T-cell (primary cell): ENCODE data around the gene CYP26A1. TPM values are rescaled to one million over a fixed set of nuclear protein-coding genes. Genes with fewer than 3 reads are reported as not detected.

Experiments
- ATAC-seq, 4 experiments: fragments of 200-7000 bp in 3 of 4; fragments of 150-1000 bp in 1 of 4; cut with Tn5 transposase; replicated peaks in 1 of 4; 1 replicate in 3 of 4; 2 replicates in 1 of 4; pipeline ENCODE4 v1.10.0; 2021; ENCODE audit warnings: moderate library complexity in 3 of 4, mild to moderate bottlenecking in 2 of 4, moderate number of reproducible peaks in 1 of 4
- CTCF ChIA-PET, 2 donors: fragments of 300-600 bp; sonication (Branson Sonifier 250); formaldehyde crosslinking; loops; one replicate each; lab custom pipeline; 2022; ENCODE audit warnings: antibody characterized with exemption in 2 of 2; lab: Charles Lee
- POLR2A ChIA-PET, 2 donors: fragments of 300-600 bp; sonication (Branson Sonifier 250); formaldehyde crosslinking; loops; one replicate each; lab custom pipeline; 2022; ENCODE audit warnings: antibody characterized with exemption in 2 of 2; lab: Charles Lee
- DNase-seq, 35 experiments: peaks; one replicate each; pipeline versions ENCODE4 v3.0.0 to v3.0.0-alpha.2; 2013 to 2023
- H3K27ac ChIP-seq: one replicate; pipeline ENCODE4 v1.5.1; 2013; ENCODE audit warnings: low read length
- H3K27me3 ChIP-seq, 2 experiments: replicated peaks in 1 of 2; 1 replicate in 1 of 2; 2 replicates in 1 of 2; pipeline versions ENCODE4 v1.6.1 to v1.7.0; 2013; ENCODE audit warnings: low read length in 1 of 2, mixed read lengths in 1 of 2; ENCODE audit not compliant: control insufficient read depth in 2 of 2, insufficient read depth in 2 of 2; ENCODE audit errors: extremely low read depth in 1 of 2
- H3K36me3 ChIP-seq, 2 donors: 1 replicate in 1 of 2; 2 replicates in 1 of 2; pipeline versions ENCODE4 v1.6.1 to v1.7.0; 2013; ENCODE audit warnings: low read length in 1 of 2; ENCODE audit not compliant: control insufficient read depth in 2 of 2, insufficient read depth in 1 of 2; ENCODE audit errors: extremely low read depth in 1 of 2
- H3K4me1 ChIP-seq, 2 experiments: 1 replicate in 1 of 2; 2 replicates in 1 of 2; pipeline versions ENCODE4 v1.6.1 to v1.7.0; 2013; ENCODE audit warnings: low read length in 2 of 2, mixed read lengths in 1 of 2; ENCODE audit not compliant: insufficient read depth in 2 of 2, control insufficient read depth in 1 of 2; ENCODE audit errors: extremely low read depth in 1 of 2
- H3K4me3 ChIP-seq, 2 donors: 1 replicate in 1 of 2; 2 replicates in 1 of 2; pipeline versions ENCODE4 v1.5.1 to v1.7.0; 2013; ENCODE audit warnings: mild to moderate bottlenecking in 2 of 2, low read length in 1 of 2, moderate library complexity in 1 of 2; ENCODE audit not compliant: control insufficient read depth in 1 of 2; ENCODE audit errors: extremely low read depth in 1 of 2
- H3K9me3 ChIP-seq: 2 replicates; pipeline ENCODE4 v1.7.0; 2013
- H3K27ac Mint-ChIP-seq, 2 donors: one replicate each; pipeline ENCODE4 v1.8.0; 2020 to 2021; ENCODE audit warnings: mild to moderate bottlenecking in 2 of 2, mixed read lengths in 2 of 2
- H3K27me3 Mint-ChIP-seq, 2 donors: one replicate each; pipeline ENCODE4 v1.8.0; 2021 to 2022; ENCODE audit warnings: mixed read lengths in 2 of 2
- H3K36me3 Mint-ChIP-seq: one replicate; pipeline ENCODE4 v1.8.0; 2021; ENCODE audit warnings: mixed read lengths
- H3K4me1 Mint-ChIP-seq, 3 donors: one replicate each; pipeline ENCODE4 v1.8.0; 2020 to 2022; ENCODE audit warnings: mixed read lengths in 3 of 3, mild to moderate bottlenecking in 1 of 3
- H3K4me3 Mint-ChIP-seq, 3 donors: one replicate each; pipeline ENCODE4 v1.8.0; 2020 to 2022; ENCODE audit warnings: mild to moderate bottlenecking in 3 of 3, mixed read lengths in 3 of 3, moderate library complexity in 3 of 3
- H3K9me3 Mint-ChIP-seq, 3 donors: one replicate each; pipeline ENCODE4 v1.8.0; 2020 to 2022; ENCODE audit warnings: mixed read lengths in 3 of 3
- WGBS: methylation state at CpG from one replicate; pipeline ENCODE4 v1.1.5; 2013; ENCODE audit warnings: missing lambda C conversion rate; ENCODE audit not compliant: insufficient coverage; 5-methylcytosine and 5-hydroxymethylcytosine counted together
- total RNA-seq, 35 experiments: library from RNA in 6 of 35; stranded (reverse) in 6 of 35; fragments of 120-200 nt in 1 of 35; gene quantifications; one replicate each; pipeline versions ENCODE4 v1.2.1 to v1.2.4 and lab custom pipeline; 2013 to 2026

The CYP26A1 gene
- total RNA-seq, 5 donors from 2014 or later (not counting 1 experiment from before 2014, with no cell fraction given), result not detected

- ChIA-PET POLR2A (interaction anchor here in 1 of 2 donors (0.6 kb wide), 1 partner anchor 275 kb away, joined by 3 read pairs; no protein-coding TSS in a partner anchor), CTCF (interaction anchor here in 1 of 2 donors (0.6 kb wide), 1 partner anchor 12 kb away, joined by 12 read pairs; no protein-coding TSS in a partner anchor)
- Mint-ChIP-seq H3K36me3 (no peaks in the 10 kb centered on the region), H3K27me3 (peaks cover 58 to 84% of the 10 kb centered on the region in 2 donors), H3K9me3 (no peaks in the 10 kb centered on the region), H3K4me1 (peaks cover 33 to 43% (median 41%) of the 10 kb centered on the region in 3 donors), H3K4me3 (no peak overlapping the region), H3K27ac (no peak overlapping the region)
- H3K4me1 ChIP-seq, result peaks cover 0 to 25% of the 10 kb centered on the region in 2 experiments
- no peak overlapping the region for H3K27ac ChIP-seq
- ATAC-seq (no peak), DNase-seq (no peak)
- H3K27me3 ChIP-seq, result peaks cover 32 to 82% of the 10 kb centered on the region in 2 experiments
- H3K4me3 ChIP-seq, result no peak overlapping the region
- WGBS, result 5% methylated on average over 67 of the region's 73 CpGs
- no peaks in the 10 kb centered on the region for H3K36me3 ChIP-seq
- no peaks in the 10 kb centered on the region for H3K9me3 ChIP-seq
These were observed 5.1 kb upstream of the CYP26A1 start for GRCh38 chr10:93068411-93069244.

- no peaks in the 10 kb centered on the region for H3K9me3 Mint-ChIP-seq
- Histone ChIP-seq H3K27ac (no peak overlapping the region), H3K4me1 (peaks cover 0 to 31% of the 10 kb centered on the region in 2 experiments), H3K36me3 (no peaks in the 10 kb centered on the region), H3K9me3 (no peaks in the 10 kb centered on the region), H3K27me3 (peaks cover 28 to 82% of the 10 kb centered on the region in 2 experiments), H3K4me3 (no peak overlapping the region)
- peaks cover 55 to 80% of the 10 kb centered on the region in 2 donors for H3K27me3 Mint-ChIP-seq
- no peaks in the 10 kb centered on the region for H3K36me3 Mint-ChIP-seq
- ATAC-seq, result no peak
- 32% methylated on average over 4 of the region's 10 CpGs for WGBS
- H3K4me3 Mint-ChIP-seq, result no peak overlapping the region
- DNase-seq, result no peak
- CTCF ChIA-PET, result interaction anchor here in 1 of 2 donors (0.6 kb wide), 1 partner anchor 11 kb away, joined by 12 read pairs; no protein-coding TSS in a partner anchor
- no peak overlapping the region for H3K27ac Mint-ChIP-seq
- peaks cover 32 to 43% (median 41%) of the 10 kb centered on the region in 3 donors for H3K4me1 Mint-ChIP-seq
- POLR2A ChIA-PET, result no interaction called here
These were observed 4.5 kb upstream of the CYP26A1 start for GRCh38 chr10:93069245-93069561.

GRCh38 chr10:93070378-93071176, 3.1 kb upstream of the CYP26A1 start:
- Mint-ChIP-seq H3K9me3 (no peaks in the 10 kb centered on the region), H3K36me3 (no peaks in the 10 kb centered on the region), H3K27me3 (peaks cover 52 to 79% of the 10 kb centered on the region in 2 donors), H3K27ac (peak overlapping the region in 1 of 2 donors; percentile 53), H3K4me1 (peaks cover 34 to 49% (median 47%) of the 10 kb centered on the region in 3 donors), H3K4me3 (peak overlapping the region in 1 of 3 donors; percentile 51)
- DNase-seq, result no peak
- H3K27ac ChIP-seq, result no peak overlapping the region
- 100% methylated on average over 2 of the region's 5 CpGs for WGBS
- H3K36me3 ChIP-seq, result no peaks in the 10 kb centered on the region
- H3K9me3 ChIP-seq, result no peaks in the 10 kb centered on the region
- ATAC-seq, result no peak
- peaks cover 19 to 85% of the 10 kb centered on the region in 2 experiments for H3K27me3 ChIP-seq
- peaks cover 0 to 43% of the 10 kb centered on the region in 2 experiments for H3K4me1 ChIP-seq
- ChIA-PET POLR2A (interaction anchor here in 1 of 2 donors (0.6 kb wide), 1 partner anchor 11 kb away, joined by 3 read pairs; no protein-coding TSS in a partner anchor), CTCF (interaction anchor here in 1 of 2 donors (0.8 kb wide), 1 partner anchor 62 kb away, joined by 3 read pairs; no protein-coding TSS in a partner anchor)
- no peak overlapping the region for H3K4me3 ChIP-seq

- peaks cover 0 to 43% of the 10 kb centered on the region in 2 experiments for H3K4me1 ChIP-seq
- Mint-ChIP-seq H3K4me1 (peaks cover 34 to 51% (median 50%) of the 10 kb centered on the region in 3 donors), H3K4me3 (peak overlapping the region in 1 of 3 donors; percentile 51), H3K9me3 (no peaks in the 10 kb centered on the region), H3K36me3 (no peaks in the 10 kb centered on the region), H3K27me3 (peaks cover 56 to 82% of the 10 kb centered on the region in 2 donors), H3K27ac (peak overlapping the region in 1 of 2 donors; percentile 53)
- H3K27me3 ChIP-seq, result peaks cover 23 to 89% of the 10 kb centered on the region in 2 experiments
- H3K9me3 ChIP-seq, result no peaks in the 10 kb centered on the region
- no peak overlapping the region for H3K27ac ChIP-seq
- H3K36me3 ChIP-seq, result no peaks in the 10 kb centered on the region
- WGBS, result 41% methylated on average over 2 of the region's 7 CpGs
- CTCF ChIA-PET, result interaction anchor here in 1 of 2 donors (0.8 kb wide), 1 partner anchor 63 kb away, joined by 3 read pairs; no protein-coding TSS in a partner anchor
- no peak overlapping the region for H3K4me3 ChIP-seq
- POLR2A ChIA-PET, result interaction anchor here in 1 of 2 donors (0.6 kb wide), 1 partner anchor 10 kb away, joined by 3 read pairs; no protein-coding TSS in a partner anchor
- ATAC-seq, result no peak
- no peak for DNase-seq
These were observed 2.6 kb upstream of the CYP26A1 start for GRCh38 chr10:93071177-93071472.

GRCh38 chr10:93071674-93072224, 1.9 kb upstream of the CYP26A1 start:
- Mint-ChIP-seq H3K4me3 (peak overlapping the region in 2 of 3 donors; percentile 35 to 74), H3K27me3 (peaks cover 61 to 81% of the 10 kb centered on the region in 2 donors), H3K36me3 (no peaks in the 10 kb centered on the region), H3K9me3 (no peaks in the 10 kb centered on the region), H3K4me1 (peaks cover 33 to 48% (median 47%) of the 10 kb centered on the region in 3 donors), H3K27ac (no peak overlapping the region)
- 3% methylated on average over 35 of the region's 37 CpGs for WGBS
- H3K27ac ChIP-seq, result no peak overlapping the region
- ATAC-seq (no peak), DNase-seq (no peak)
- H3K27me3 ChIP-seq, result peaks cover 26 to 84% of the 10 kb centered on the region in 2 experiments
- no peaks in the 10 kb centered on the region for H3K9me3 ChIP-seq
- H3K4me1 ChIP-seq, result peaks cover 0 to 43% of the 10 kb centered on the region in 2 experiments
- CTCF ChIA-PET, result interaction anchor here in 1 of 2 donors (0.8 kb wide), 1 partner anchor 63 kb away, joined by 3 read pairs; no protein-coding TSS in a partner anchor
- H3K36me3 ChIP-seq, result no peaks in the 10 kb centered on the region
- POLR2A ChIA-PET, result interaction anchor here in 1 of 2 donors (0.6 kb wide), 1 partner anchor 10 kb away, joined by 3 read pairs; no protein-coding TSS in a partner anchor
- no peak overlapping the region for H3K4me3 ChIP-seq
